A673 (cell line): ENCODE results near the gene TTLL11. TPM values are rescaled to one million over a fixed set of nuclear protein-coding genes. Genes with fewer than 3 reads are reported as not detected.

Source experiments
- BruUV-seq: library from RNA; stranded (reverse); fragments of 400-500 nt; replicated peaks from 2 replicates; lab custom pipeline; 2021; lab: Mats Ljungman, UMichigan
- CTCF ChIA-PET: fragments of 300-600 bp; sonication (Branson Sonifier 250); formaldehyde crosslinking; loops from one replicate; lab custom pipeline; 2022; ENCODE audit warnings: antibody characterized with exemption; lab: Charles Lee
- POLR2A ChIA-PET: fragments of 300-600 bp; sonication (Branson Sonifier 250); formaldehyde crosslinking; loops from one replicate; lab custom pipeline; 2022; ENCODE audit warnings: antibody characterized with exemption; ENCODE audit not compliant: low non-redundant PET; lab: Charles Lee
- DNase-seq: peaks from one replicate; pipeline ENCODE4 v3.0.0-alpha.2; 2015; ENCODE audit warnings: low spot score
- H3K27ac ChIP-seq: fragments of 200-600 bp; sonication (generic); 2 replicates; pipeline ENCODE4 v1.5.1; 2016; ENCODE audit warnings: mixed run types, low read depth, mild to moderate bottlenecking, mixed read lengths, antibody characterized with exemption, low read length; ENCODE audit not compliant: poor library complexity, severe bottlenecking
- H3K27me3 ChIP-seq: fragments of 200-600 bp; sonication (generic); replicated peaks from 2 replicates; pipeline ENCODE4 v1.6.1; 2017; ENCODE audit warnings: mixed run types, low read depth, mild to moderate bottlenecking, mixed read lengths, antibody characterized with exemption, low read length; ENCODE audit not compliant: insufficient read depth, poor library complexity
- H3K36me3 ChIP-seq: fragments of 200-600 bp; sonication (generic); 2 replicates; pipeline ENCODE4 v1.6.1; 2016; ENCODE audit warnings: mixed run types, mild to moderate bottlenecking, mixed read lengths, antibody characterized with exemption, low read length; ENCODE audit not compliant: insufficient read depth, poor library complexity, severe bottlenecking
- H3K4me1 ChIP-seq: fragments of 200-600 bp; sonication (generic); 2 replicates; pipeline ENCODE4 v1.6.1; 2017; ENCODE audit warnings: mixed run types, mild to moderate bottlenecking, mixed read lengths, antibody characterized with exemption, low read length; ENCODE audit not compliant: insufficient read depth, poor library complexity, severe bottlenecking
- H3K4me3 ChIP-seq: fragments of 200-600 bp; sonication (generic); 2 replicates; pipeline ENCODE4 v1.5.1; 2016; ENCODE audit warnings: low read depth, mixed run types, mild to moderate bottlenecking, mixed read lengths, low read length; ENCODE audit not compliant: poor library complexity, severe bottlenecking
- H3K9me3 ChIP-seq: fragments of 200-600 bp; sonication (generic); 2 replicates; pipeline ENCODE4 v1.6.1; 2016; ENCODE audit warnings: mixed run types, low read depth, mild to moderate bottlenecking, mixed read lengths, antibody characterized with exemption, low read length; ENCODE audit not compliant: poor library complexity, severe bottlenecking
- EZH2 ChIP-seq: fragments of 200-600 bp; sonication (generic); IDR thresholded peaks from 2 replicates; pipeline ENCODE4 v1.6.1; 2017; ENCODE audit warnings: borderline replicate concordance, low read depth, mild to moderate bottlenecking, mixed read lengths, antibody characterized with exemption, low read length; ENCODE audit not compliant: poor library complexity, severe bottlenecking
- intact Hi-C: fragments of 100-400 bp; cut with micrococcal nuclease; formaldehyde crosslinking; loops from one replicate; pipeline ENCODE4 v1.10.0; 2022; ENCODE audit not compliant: unreplicated experiment
- total RNA-seq: library from RNA; stranded (reverse); gene quantifications from 2 replicates; pipeline ENCODE4 v1.2.3, GENCODE V29; 2021
- TF ChIP-seq, protein P1 (sequence below): fragments of 300-800, 200-600 bp; sonication (generic); conservative IDR thresholded peaks from 2 replicates; pipeline ENCODE4 v1.5.1; 2017; ENCODE audit warnings: low read depth, mild to moderate bottlenecking, antibody characterized with exemption, low read length, moderate library complexity, mixed read lengths

Gene TTLL11
- total RNA-seq, 1 experiment from 2014 or later, result 3.0 TPM

DNA sequence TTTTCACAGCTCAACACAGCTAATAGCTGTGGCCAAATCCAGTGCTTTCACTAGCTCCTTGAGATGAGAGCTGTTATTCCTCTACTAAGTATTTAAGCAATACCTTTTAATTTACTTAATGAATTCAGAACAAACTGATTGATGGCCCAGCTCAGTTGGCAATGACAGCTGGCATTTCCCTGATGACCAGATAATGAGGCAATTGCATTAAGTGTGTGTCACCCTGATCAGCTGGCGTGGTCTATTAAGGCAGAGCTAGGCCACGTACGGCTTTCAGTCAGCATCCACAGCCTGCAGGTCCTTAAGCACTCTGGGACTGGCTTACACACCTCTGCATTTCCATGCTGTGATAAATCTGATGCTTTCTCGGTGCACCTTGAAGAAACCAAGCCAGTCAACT, 34.4 kb downstream of the TTLL11 start:
- no TSS peak for BruUV-seq

DNA sequence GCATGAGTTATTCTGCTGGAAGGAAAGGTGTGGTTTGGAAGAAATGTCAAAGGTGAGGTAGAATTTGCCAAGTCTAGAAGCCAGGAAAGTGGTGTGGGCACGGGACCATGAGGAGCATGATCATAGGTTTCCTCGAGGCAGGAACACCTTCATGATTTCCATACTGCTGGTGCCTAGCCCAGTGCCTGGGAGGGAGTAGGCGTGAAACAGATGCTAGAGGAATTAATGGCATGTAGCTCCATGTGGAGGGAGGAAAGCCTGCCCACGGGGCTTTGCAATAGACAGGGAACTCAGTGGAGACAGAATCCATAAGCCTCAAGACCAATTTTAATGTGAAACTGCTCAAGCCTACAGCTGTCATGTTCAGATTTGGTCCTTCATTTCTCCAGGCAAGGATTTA, 35.1 kb downstream of the TTLL11 start:
- H3K27me3 ChIP-seq, result peaks cover 3% of the 10 kb centered on the region
- no peak for TF ChIP-seq EZH2
- TF ChIP-seq, protein P1, sequence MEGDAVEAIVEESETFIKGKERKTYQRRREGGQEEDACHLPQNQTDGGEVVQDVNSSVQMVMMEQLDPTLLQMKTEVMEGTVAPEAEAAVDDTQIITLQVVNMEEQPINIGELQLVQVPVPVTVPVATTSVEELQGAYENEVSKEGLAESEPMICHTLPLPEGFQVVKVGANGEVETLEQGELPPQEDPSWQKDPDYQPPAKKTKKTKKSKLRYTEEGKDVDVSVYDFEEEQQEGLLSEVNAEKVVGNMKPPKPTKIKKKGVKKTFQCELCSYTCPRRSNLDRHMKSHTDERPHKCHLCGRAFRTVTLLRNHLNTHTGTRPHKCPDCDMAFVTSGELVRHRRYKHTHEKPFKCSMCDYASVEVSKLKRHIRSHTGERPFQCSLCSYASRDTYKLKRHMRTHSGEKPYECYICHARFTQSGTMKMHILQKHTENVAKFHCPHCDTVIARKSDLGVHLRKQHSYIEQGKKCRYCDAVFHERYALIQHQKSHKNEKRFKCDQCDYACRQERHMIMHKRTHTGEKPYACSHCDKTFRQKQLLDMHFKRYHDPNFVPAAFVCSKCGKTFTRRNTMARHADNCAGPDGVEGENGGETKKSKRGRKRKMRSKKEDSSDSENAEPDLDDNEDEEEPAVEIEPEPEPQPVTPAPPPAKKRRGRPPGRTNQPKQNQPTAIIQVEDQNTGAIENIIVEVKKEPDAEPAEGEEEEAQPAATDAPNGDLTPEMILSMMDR, result no peak
- no peaks in the 10 kb centered on the region for H3K9me3 ChIP-seq
- intact Hi-C loops, result no loop called here
- POLR2A ChIA-PET, result no interaction called here
- no TSS peak for BruUV-seq
- H3K27ac ChIP-seq, result no peak overlapping the region
- H3K4me1 ChIP-seq, result peaks cover 15% of the 10 kb centered on the region
- CTCF ChIA-PET, result no interaction called here
- DNase-seq, result no peak
- no peak overlapping the region for H3K4me3 ChIP-seq
- H3K36me3 ChIP-seq, result no peaks in the 10 kb centered on the region

More for the DNA sequence above, 34.4 kb downstream of the TTLL11 start:
- no peak for TF ChIP-seq EZH2
- TF ChIP-seq, protein P1, result no peak
- H3K4me1 ChIP-seq, result peaks cover 14% of the 10 kb centered on the region
- H3K36me3 ChIP-seq, result no peaks in the 10 kb centered on the region
- ChIA-PET CTCF (interaction anchor here (0.6 kb wide), 1 partner anchor 10 kb away, joined by 5 read pairs; no protein-coding TSS in a partner anchor), POLR2A (no interaction called here)
- intact Hi-C loops, result no loop called here
- no peaks in the 10 kb centered on the region for H3K9me3 ChIP-seq
- H3K27ac ChIP-seq, result no peak overlapping the region
- peak; percentile 55 for DNase-seq
- no peak overlapping the region for H3K4me3 ChIP-seq
- H3K27me3 ChIP-seq, result peaks cover 3% of the 10 kb centered on the region

DNA sequence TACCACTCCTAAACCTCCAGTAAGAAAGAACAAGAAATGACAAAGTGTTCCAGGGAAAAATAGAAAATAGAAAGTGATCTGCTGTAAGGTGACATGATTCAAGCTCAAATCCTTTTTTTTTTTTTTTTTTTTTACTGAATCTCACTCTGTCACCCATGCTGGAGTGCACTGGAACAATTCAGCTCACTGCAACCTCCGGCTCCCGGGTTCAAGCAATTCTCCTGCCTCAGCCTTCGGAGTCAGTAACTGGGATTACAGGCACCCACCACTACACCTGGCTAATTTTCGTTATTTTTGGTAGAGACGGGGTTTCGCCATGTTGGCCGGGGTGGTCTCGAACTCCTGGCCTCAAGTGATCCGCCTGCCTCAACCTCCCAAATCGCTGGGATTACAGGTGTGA, 35.9 kb downstream of the TTLL11 start:
- H3K27me3 ChIP-seq, result peaks cover 3% of the 10 kb centered on the region
- ChIA-PET POLR2A (no interaction called here), CTCF (no interaction called here)
- BruUV-seq, result no TSS peak
- H3K9me3 ChIP-seq, result no peaks in the 10 kb centered on the region
- no peak overlapping the region for H3K27ac ChIP-seq
- intact Hi-C loops, result no loop called here
- no peak overlapping the region for H3K4me3 ChIP-seq
- no peak for DNase-seq
- no peaks in the 10 kb centered on the region for H3K36me3 ChIP-seq
- TF ChIP-seq, protein P1, result no peak
- TF ChIP-seq EZH2, result no peak
- H3K4me1 ChIP-seq, result peaks cover 15% of the 10 kb centered on the region
